B cell (primary cell): ENCODE data around the gene CADPS. TPM values are rescaled to one million over a fixed set of nuclear protein-coding genes. Genes with fewer than 3 reads are reported as not detected.

Source experiments
- ATAC-seq: fragments of 200-7000 bp; cut with Tn5 transposase; one replicate; pipeline ENCODE4 v1.10.0; 2021; ENCODE audit warnings: low read depth, mild to moderate bottlenecking, moderate number of reproducible peaks, moderate library complexity
- CTCF ChIA-PET: fragments of 350-600 bp; sonication (Branson Sonifier 250); formaldehyde crosslinking; loops from one replicate; lab custom pipeline; 2021; ENCODE audit warnings: antibody characterized with exemption, inconsistent platforms; lab: Charles Lee
- POLR2A ChIA-PET: fragments of 350-600 bp; sonication (Branson Sonifier 250); formaldehyde crosslinking; loops from one replicate; lab custom pipeline; 2021; ENCODE audit warnings: antibody characterized with exemption; lab: Charles Lee
- DNase-seq: peaks from one replicate; pipeline ENCODE4 v3.0.0; 2013
- H2AFZ ChIP-seq: 2 replicates; pipeline ENCODE4 v1.6.1; 2012; ENCODE audit warnings: mild to moderate bottlenecking, low read depth, low read length; ENCODE audit not compliant: insufficient read depth, poor library complexity, severe bottlenecking
- H3K27ac ChIP-seq, 2 donors: 1 replicate in 1 of 2; 2 replicates in 1 of 2; pipeline ENCODE4 v1.5.1; 2012 to 2013; ENCODE audit warnings: low read length in 2 of 2, mild to moderate bottlenecking in 2 of 2, moderate library complexity in 1 of 2
- H3K27me3 ChIP-seq, 4 experiments: fragments of 200-600 bp in 1 of 4; sonication (generic) in 1 of 4; replicated peaks in 1 of 4; 1 replicate in 2 of 4; 2 replicates in 2 of 4; pipeline versions ENCODE4 v1.6.1 to v1.7.0; 2013 to 2016; ENCODE audit warnings: low read length in 3 of 4, mild to moderate bottlenecking in 2 of 4, mixed read lengths in 1 of 4, moderate library complexity in 1 of 4; ENCODE audit not compliant: insufficient read depth in 4 of 4, control insufficient read depth in 3 of 4; ENCODE audit errors: control extremely low read depth in 1 of 4
- H3K36me3 ChIP-seq, 2 experiments: replicated peaks in 1 of 2; 1 replicate in 1 of 2; 2 replicates in 1 of 2; pipeline versions ENCODE4 v1.6.1 to v1.7.1; 2013; ENCODE audit warnings: low read length in 1 of 2; ENCODE audit not compliant: insufficient read depth in 2 of 2, control insufficient read depth in 1 of 2; ENCODE audit errors: control extremely low read depth in 1 of 2, extremely low read depth in 1 of 2
- H3K4me1 ChIP-seq, 2 donors: fragments of 200-600 bp in 1 of 2; sonication (generic) in 1 of 2; 1 replicate in 1 of 2; 2 replicates in 1 of 2; pipeline versions ENCODE4 v1.5.1 to v1.6.1; 2013 to 2017; ENCODE audit warnings: low read length in 2 of 2; ENCODE audit not compliant: control insufficient read depth in 2 of 2, insufficient read depth in 2 of 2
- H3K4me2 ChIP-seq: replicated peaks from 2 replicates; pipeline ENCODE3; 2012; ENCODE audit warnings: mild to moderate bottlenecking, low read depth, low read length; ENCODE audit not compliant: poor library complexity, severe bottlenecking
- H3K4me3 ChIP-seq, 5 experiments: fragments of 200-600 bp in 1 of 5; sonication (generic) in 1 of 5; 1 replicate in 3 of 5; 2 replicates in 2 of 5; pipeline versions ENCODE4 v1.5.1 to v1.7.0; 2011 to 2016; ENCODE audit warnings: low read length in 4 of 5, mild to moderate bottlenecking in 4 of 5, low read depth in 2 of 5, control low read depth in 1 of 5, moderate library complexity in 1 of 5; ENCODE audit not compliant: insufficient read depth in 1 of 5; ENCODE audit errors: control extremely low read depth in 1 of 5, extremely low read depth in 1 of 5
- H3K79me2 ChIP-seq: fragments of 200-600 bp; sonication (generic); one replicate; pipeline ENCODE4 v1.6.0; 2016; ENCODE audit warnings: low read length; ENCODE audit not compliant: control insufficient read depth, insufficient read depth
- H3K9ac ChIP-seq: fragments of 200-600 bp; sonication (generic); 2 replicates; pipeline ENCODE4 v1.6.1; 2017; ENCODE audit warnings: mild to moderate bottlenecking, low read length, moderate library complexity
- H3K9me3 ChIP-seq, 3 donors: one replicate each; pipeline versions ENCODE4 v1.6.1 to v1.7.1; 2013; ENCODE audit warnings: low read length in 2 of 3; ENCODE audit not compliant: control insufficient read depth in 2 of 3, insufficient read depth in 1 of 3; ENCODE audit errors: control extremely low read depth in 1 of 3
- H4K20me1 ChIP-seq: 2 replicates; pipeline ENCODE4 v1.6.0; 2012; ENCODE audit warnings: mild to moderate bottlenecking, low read length; ENCODE audit not compliant: insufficient read depth, control insufficient read depth, poor library complexity, severe bottlenecking
- H3K27ac Mint-ChIP-seq: one replicate; pipeline ENCODE4 v1.8.0; 2021; ENCODE audit warnings: mixed read lengths
- H3K27me3 Mint-ChIP-seq: one replicate; pipeline ENCODE4 v1.8.0; 2021; ENCODE audit warnings: mixed read lengths
- H3K4me1 Mint-ChIP-seq: one replicate; pipeline ENCODE4 v1.8.0; 2021; ENCODE audit warnings: mixed read lengths
- H3K4me3 Mint-ChIP-seq: one replicate; pipeline ENCODE4 v1.8.0; 2021; ENCODE audit warnings: mixed read lengths
- H3K9me3 Mint-ChIP-seq: one replicate; pipeline ENCODE4 v1.8.0; 2022; ENCODE audit warnings: mixed read lengths; ENCODE audit not compliant: insufficient read depth
- EZH2 ChIP-seq: IDR thresholded peaks from 2 replicates; pipeline ENCODE4 v1.6.1; 2012; ENCODE audit warnings: borderline replicate concordance, low read depth, mild to moderate bottlenecking, moderate library complexity, low read length; ENCODE audit not compliant: insufficient read depth, poor library complexity, severe bottlenecking
- WGBS: methylation state at CpG from one replicate; pipeline ENCODE4 v1.1.5; 2013; ENCODE audit warnings: missing lambda C conversion rate; ENCODE audit not compliant: insufficient coverage; 5-methylcytosine and 5-hydroxymethylcytosine counted together
- intact Hi-C: fragments of 100-400 bp; cut with micrococcal nuclease; formaldehyde crosslinking; loops from one replicate; pipeline ENCODE4 v1.10.0; 2022
- polyA plus RNA-seq: library from polyadenylated mRNA; depleted of rRNA; stranded (reverse); fragments of >200 nt; gene quantifications from 2 replicates; pipeline ENCODE4 v1.2.3, GENCODE V29; 2012
- total RNA-seq, 2 donors: library from RNA; stranded (reverse); fragments of 120-200 nt in 1 of 2; gene quantifications; 1 replicate in 1 of 2; 2 replicates in 1 of 2; pipeline versions ENCODE4 v1.2.3 to v1.2.4, GENCODE V29; 2013 to 2022
- TF ChIP-seq, protein P1 (sequence below): fragments of 200-600 bp; IDR thresholded peaks from one replicate; pipeline ENCODE4 v1.8.0; 2022; ENCODE audit warnings: antibody characterized with exemption, mild to moderate bottlenecking

CADPS gene
- total and polyA plus RNA-seq, 2 donors (not counting 1 experiment from before 2014, with no cell fraction given), result 0.16 to 0.22 TPM

- DNase-seq, result no peak
- H3K27ac ChIP-seq, result no peak overlapping the region
- TF ChIP-seq, protein P1, sequence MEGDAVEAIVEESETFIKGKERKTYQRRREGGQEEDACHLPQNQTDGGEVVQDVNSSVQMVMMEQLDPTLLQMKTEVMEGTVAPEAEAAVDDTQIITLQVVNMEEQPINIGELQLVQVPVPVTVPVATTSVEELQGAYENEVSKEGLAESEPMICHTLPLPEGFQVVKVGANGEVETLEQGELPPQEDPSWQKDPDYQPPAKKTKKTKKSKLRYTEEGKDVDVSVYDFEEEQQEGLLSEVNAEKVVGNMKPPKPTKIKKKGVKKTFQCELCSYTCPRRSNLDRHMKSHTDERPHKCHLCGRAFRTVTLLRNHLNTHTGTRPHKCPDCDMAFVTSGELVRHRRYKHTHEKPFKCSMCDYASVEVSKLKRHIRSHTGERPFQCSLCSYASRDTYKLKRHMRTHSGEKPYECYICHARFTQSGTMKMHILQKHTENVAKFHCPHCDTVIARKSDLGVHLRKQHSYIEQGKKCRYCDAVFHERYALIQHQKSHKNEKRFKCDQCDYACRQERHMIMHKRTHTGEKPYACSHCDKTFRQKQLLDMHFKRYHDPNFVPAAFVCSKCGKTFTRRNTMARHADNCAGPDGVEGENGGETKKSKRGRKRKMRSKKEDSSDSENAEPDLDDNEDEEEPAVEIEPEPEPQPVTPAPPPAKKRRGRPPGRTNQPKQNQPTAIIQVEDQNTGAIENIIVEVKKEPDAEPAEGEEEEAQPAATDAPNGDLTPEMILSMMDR, result no peak
- no peak for TF ChIP-seq EZH2
- H4K20me1 ChIP-seq, result no peaks in the 10 kb centered on the region
- no peak overlapping the region for H3K4me2 ChIP-seq
- H3K4me3 ChIP-seq, result no peak overlapping the region
- intact Hi-C loops, result no loop called here
- ChIA-PET POLR2A (no interaction called here), CTCF (no interaction called here)
- no peaks in the 10 kb centered on the region for H3K27me3 ChIP-seq
- H3K4me3 Mint-ChIP-seq, result no peak overlapping the region
- no peaks in the 10 kb centered on the region for H3K36me3 ChIP-seq
- H3K27ac Mint-ChIP-seq, result no peak overlapping the region
- H3K4me1 Mint-ChIP-seq, result no peaks in the 10 kb centered on the region
- no CpG with 5 or more reads among the region's 3 CpGs for WGBS
- no peaks in the 10 kb centered on the region for H3K9me3 Mint-ChIP-seq
- ATAC-seq, result no peak
- no peak overlapping the region for H2AFZ ChIP-seq
- H3K79me2 ChIP-seq, result no peaks in the 10 kb centered on the region
- H3K9me3 ChIP-seq, result peaks cover 0 to 4% (median 0%) of the 10 kb centered on the region in 3 donors
- no peaks in the 10 kb centered on the region for H3K27me3 Mint-ChIP-seq
- H3K4me1 ChIP-seq, result no peaks in the 10 kb centered on the region
- no peak overlapping the region for H3K9ac ChIP-seq
These were observed 164.5 kb downstream of the CADPS start for GRCh38 chr3:62710751-62711150.

DNA sequence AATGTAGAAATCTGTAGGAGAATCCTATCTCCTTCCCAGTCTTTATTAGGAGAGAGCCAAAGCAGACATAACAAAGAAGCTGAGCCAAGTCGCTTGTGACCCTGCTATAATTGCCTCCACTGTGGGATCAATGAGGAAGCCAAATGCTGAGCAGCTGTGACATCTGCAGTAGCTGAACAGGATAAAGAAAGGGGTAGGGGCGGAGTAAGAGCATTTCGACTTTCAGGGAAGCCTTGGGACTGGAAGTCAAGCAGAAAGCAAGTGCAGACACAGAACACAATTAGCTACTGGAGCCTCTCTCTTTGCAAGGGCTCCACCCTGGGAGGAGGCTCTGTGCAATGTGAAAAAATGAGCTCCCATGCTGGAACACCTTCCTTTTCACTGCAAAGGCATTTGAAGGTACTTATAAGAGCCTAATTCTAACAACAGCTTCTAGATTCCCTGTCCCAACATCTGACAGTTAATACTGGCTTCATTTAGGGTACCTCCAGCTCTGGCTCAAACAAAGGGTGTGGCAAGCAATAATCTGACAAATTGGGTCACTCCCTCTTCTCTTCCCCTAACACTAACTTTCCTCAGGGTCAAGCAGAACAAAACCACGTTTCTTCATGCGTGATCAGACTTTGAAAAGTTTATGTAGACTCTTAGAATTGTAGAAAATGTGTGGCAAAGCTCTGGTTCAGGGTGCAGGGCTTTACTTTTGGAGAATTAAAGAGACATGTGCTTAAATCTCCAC is 166.4 kb downstream of the CADPS start:
- Histone ChIP-seq H3K4me3 (no peak overlapping the region), H3K9ac (no peak overlapping the region), H3K4me2 (no peak overlapping the region), H3K9me3 (peaks cover 0 to 4% (median 0%) of the 10 kb centered on the region in 3 donors), H3K27me3 (no peaks in the 10 kb centered on the region), H3K27ac (no peak overlapping the region), H3K4me1 (no peaks in the 10 kb centered on the region), H2AFZ (no peak overlapping the region), H3K79me2 (no peaks in the 10 kb centered on the region), H3K36me3 (no peaks in the 10 kb centered on the region), H4K20me1 (no peaks in the 10 kb centered on the region)
- H3K9me3 Mint-ChIP-seq, result no peaks in the 10 kb centered on the region
- intact Hi-C loops, result no loop called here
- WGBS, result 48% methylated on average over 3 of the region's 5 CpGs
- no peaks in the 10 kb centered on the region for H3K27me3 Mint-ChIP-seq
- DNase-seq (no peak), ATAC-seq (no peak)
- H3K4me3 Mint-ChIP-seq, result no peak overlapping the region
- no peak for TF ChIP-seq EZH2
- TF ChIP-seq, protein P1, result no peak
- ChIA-PET CTCF (no interaction called here), POLR2A (no interaction called here)
- no peak overlapping the region for H3K27ac Mint-ChIP-seq
- H3K4me1 Mint-ChIP-seq, result no peaks in the 10 kb centered on the region
